SW480 (cell line): Measurements from ENCODE around the gene ABCC1.
"Not testable (repeated sequence)": the region's sequence is repeated elsewhere in the genome, so short reads cannot be mapped to it uniquely, and the experiment has no call there.

ENCODE experiments used
- DNase-seq: peaks from one replicate; pipeline ENCODE4 v3.0.0-alpha.2; 2016; ENCODE audit warnings: low spot score

Gene ABCC1

GRCh38 chr16:15946257-15947044 lies 3.0 kb upstream of the ABCC1 start:
- DNase-seq: peak; percentile 39

GRCh38 chr16:15947983-15948509 lies 1.4 kb upstream of the ABCC1 start:
- DNase-seq: no peak

- DNase-seq: no peak
Measured at GRCh38 chr16:15948532-15949209, 745 bp upstream of the ABCC1 start.

- peak; percentile 40 for DNase-seq
Measured at GRCh38 chr16:15950161-15950854, 892 bp downstream of the ABCC1 start.

GRCh38 chr16:15950869-15951268 lies 1.5 kb downstream of the ABCC1 start:
- no peak for DNase-seq

GRCh38 chr16:15951852-15952251 lies 2.4 kb downstream of the ABCC1 start:
- no peak for DNase-seq

GRCh38 chr16:15952265-15952711 lies 2.9 kb downstream of the ABCC1 start:
- no peak for DNase-seq

GRCh38 chr16:15953477-15953876 lies 4.1 kb downstream of the ABCC1 start:
- DNase-seq: no peak

GRCh38 chr16:15953929-15954813 lies 4.8 kb downstream of the ABCC1 start:
- no peak for DNase-seq

- DNase-seq: no peak
Measured at GRCh38 chr16:15954814-15955151, 5.4 kb downstream of the ABCC1 start.

- no peak for DNase-seq
Measured at GRCh38 chr16:15955425-15955824, 6.0 kb downstream of the ABCC1 start.

- not testable (repeated sequence) for DNase-seq
Measured at GRCh38 chr16:15956106-15956505, 6.7 kb downstream of the ABCC1 start.

- DNase-seq: no peak
Measured at GRCh38 chr16:15958703-15959348, 9.4 kb downstream of the ABCC1 start.

- DNase-seq: no peak
Measured at GRCh38 chr16:15960124-15960971, 10.9 kb downstream of the ABCC1 start.

GRCh38 chr16:15961060-15961511 lies 11.7 kb downstream of the ABCC1 start:
- no peak for DNase-seq

- no peak for DNase-seq
Measured at GRCh38 chr16:15961571-15962090, 12.2 kb downstream of the ABCC1 start.

GRCh38 chr16:15963307-15963910 lies 14.0 kb downstream of the ABCC1 start:
- no peak for DNase-seq

- no peak for DNase-seq
Measured at GRCh38 chr16:15966420-15966819, 17.0 kb downstream of the ABCC1 start.

GRCh38 chr16:15966836-15967546 lies 17.6 kb downstream of the ABCC1 start:
- peak; percentile 75 for DNase-seq
